GM19467 (cell line): ENCODE data around the gene ITGB4.

Experiments
- ATAC-seq: cut with Tn5 transposase; IDR thresholded peaks from one replicate; pipeline ENCODE4 v1.9.1; 2021; ENCODE audit warnings: mild to moderate bottlenecking, moderate library complexity; ENCODE audit not compliant: unreplicated experiment

The ITGB4 gene

DNA sequence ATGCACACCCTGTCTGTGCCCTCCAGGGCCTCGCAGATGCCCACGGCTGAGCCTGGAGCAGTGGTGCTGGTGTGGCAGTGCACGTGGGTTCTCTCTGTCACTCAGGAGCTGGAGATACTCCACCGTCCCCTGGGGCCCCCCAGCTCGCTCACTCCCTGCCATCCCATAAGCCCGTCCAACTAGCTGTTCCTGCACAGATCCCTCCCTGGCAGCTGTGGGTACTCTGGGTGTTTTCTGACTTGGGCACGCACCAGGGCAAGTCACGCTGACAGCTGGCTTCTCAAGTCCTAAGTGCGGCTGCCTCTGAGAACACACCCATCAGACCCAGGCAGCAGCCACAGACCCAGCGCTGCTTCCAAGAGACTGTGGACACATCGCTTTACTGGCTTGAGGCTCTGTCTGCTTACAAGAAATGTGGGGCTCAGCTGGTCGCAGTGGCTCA, 25.4 kb upstream of the ITGB4 start:
- no peak for ATAC-seq

DNA sequence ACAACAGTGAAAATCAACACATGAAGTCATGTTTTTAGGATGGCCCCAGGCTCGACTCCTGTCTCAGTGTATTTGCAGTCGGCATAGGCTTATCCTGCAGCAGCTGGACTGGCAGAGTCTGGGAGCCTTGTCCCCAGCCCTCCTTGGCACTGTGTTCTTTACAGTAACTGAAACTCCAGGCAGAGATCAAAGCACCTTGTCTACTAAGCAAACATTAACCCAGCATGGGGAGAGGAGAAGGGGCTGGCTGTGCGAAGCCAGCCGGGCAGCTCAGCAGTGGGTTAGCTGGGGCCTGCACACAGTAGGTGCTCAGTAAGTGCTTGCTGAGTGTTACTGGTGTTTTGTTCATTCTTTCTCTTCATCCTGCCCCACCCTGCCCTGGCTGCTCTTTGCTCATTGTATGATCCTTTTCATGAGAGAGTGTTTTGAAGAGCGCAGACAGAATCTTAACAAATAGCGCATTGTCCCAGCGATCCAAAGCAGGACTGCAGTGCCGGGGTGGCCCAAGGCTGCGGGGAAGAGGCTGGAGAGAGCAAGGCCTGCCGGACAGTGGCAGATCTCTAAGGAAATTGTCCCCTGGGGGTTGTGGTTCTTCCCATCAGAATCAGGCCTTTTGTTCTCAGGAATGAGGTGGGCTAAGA, 23.5 kb upstream of the ITGB4 start:
- no peak for ATAC-seq

DNA sequence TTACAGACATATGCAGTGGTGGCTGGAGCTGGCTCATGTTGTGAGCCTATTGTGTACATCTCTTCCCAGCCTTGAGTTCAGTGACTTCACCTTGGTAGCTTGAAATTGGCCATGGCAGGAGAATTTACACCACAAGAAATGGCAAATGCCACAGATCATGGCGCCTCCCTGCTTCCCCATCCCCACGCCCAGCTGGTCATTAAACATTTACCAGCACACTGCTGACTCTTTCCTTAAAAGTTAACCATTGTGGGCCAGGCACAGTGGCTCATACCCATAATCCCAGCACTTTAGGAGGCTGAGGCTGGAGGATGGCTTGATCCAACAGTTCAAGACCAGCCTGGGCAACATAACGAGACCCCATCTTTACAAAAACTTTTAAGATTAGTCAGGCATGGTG, 22.6 kb upstream of the ITGB4 start:
- no peak for ATAC-seq

DNA sequence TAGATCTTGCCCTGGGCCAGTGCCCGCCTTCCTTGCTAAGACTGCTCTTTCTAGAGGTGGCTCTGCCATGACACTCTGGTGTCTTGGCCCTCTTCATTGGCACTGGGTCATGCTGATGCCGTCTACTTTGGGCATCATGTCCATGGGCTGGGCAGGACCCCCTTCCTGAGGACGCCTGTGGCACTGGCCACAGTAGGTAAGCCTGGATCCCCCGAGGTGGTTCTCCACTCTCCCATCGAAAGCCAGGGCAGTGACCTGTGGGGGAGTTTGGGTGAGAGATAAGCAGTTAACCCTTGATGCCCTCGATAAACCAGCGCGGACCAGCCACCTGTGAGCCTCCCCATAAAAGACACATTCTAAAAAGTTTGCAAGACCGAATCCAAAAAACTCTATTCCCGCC, 20.0 kb upstream of the ITGB4 start:
- ATAC-seq: no peak

DNA sequence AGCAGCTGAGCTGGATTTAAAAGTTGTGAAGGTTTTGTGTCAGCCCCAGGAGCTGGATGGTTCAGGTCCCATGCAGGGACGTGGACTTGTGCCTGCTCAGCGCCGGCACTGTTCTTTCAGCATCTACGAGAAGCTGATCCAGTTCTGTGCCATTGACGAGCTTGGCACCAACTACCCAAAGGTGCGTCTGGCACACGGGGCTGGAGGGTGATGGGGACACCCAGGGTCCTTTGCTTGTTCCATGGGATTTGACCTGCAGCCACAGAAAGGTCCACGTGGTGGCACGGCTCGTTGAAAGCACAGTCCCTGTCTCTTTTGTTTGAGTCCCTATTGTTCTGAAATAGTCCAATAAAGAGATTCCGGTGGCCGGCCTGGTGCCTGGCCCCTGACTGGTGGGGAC, 18.1 kb upstream of the ITGB4 start:
- no peak for ATAC-seq

DNA sequence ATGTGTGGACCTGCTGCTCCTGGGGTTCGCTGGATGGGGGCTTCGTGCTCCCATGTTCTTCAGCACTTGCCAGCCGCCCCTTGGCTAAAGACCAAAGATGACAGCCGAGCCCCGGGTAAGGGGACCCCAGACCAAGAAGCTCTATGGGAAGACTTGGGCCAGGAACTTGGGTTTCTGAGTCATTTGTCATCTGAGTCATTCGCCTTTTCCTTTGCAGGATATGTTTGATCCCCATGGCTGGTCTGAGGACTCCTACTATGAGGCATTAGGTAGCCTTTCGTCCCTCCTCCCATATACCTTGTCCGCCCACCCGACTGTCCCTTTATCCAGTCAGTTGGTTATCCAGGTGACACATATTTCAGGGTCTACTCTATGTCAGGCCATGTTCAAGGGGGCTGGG, 17.7 kb upstream of the ITGB4 start:
- no peak for ATAC-seq

DNA sequence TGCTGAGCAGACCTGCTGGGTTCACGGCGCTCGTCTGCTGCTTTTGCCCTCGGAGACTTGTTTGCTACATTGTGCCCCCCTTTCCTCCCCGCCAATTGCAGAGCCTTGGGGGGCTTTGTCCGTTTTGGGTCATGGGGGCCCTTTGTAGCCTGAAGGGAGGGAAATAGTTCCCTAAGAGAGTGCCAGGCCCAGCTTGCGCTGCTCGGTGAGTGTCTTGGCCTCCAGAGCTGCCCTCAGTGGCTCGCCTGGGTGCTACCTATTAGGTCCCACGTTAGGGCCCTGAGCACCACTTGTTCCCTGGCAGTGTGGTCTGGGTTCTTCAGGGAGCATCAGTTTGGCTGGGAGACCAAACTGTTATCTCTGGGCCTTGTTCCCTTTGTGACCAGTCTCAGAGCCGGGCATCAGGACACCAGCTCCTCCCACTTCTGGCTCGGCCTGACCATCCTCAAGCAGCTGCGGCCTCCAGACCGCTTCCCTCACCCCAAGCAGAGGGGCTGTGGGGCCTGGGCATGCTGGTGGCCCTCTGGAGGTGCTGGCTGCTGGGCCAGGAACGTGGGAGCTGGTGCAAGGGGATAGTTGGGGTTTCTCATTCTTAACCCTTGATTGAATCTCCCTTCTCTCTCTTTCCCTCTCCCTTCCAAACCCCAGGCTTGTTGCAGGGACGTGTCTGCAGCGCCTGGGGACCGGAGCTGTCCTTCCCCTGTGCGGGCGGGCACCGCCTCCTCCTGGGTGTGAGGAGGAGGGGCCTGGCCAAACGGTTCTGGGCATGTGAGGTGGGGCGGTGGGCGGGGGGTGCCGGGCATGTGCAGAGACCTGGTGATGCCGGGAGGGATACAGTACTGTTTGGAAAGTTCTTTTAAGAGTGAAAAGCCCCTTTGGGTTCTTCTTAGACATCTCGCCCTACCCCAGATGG, 16.0 kb upstream of the ITGB4 start:
- ATAC-seq: no peak

DNA sequence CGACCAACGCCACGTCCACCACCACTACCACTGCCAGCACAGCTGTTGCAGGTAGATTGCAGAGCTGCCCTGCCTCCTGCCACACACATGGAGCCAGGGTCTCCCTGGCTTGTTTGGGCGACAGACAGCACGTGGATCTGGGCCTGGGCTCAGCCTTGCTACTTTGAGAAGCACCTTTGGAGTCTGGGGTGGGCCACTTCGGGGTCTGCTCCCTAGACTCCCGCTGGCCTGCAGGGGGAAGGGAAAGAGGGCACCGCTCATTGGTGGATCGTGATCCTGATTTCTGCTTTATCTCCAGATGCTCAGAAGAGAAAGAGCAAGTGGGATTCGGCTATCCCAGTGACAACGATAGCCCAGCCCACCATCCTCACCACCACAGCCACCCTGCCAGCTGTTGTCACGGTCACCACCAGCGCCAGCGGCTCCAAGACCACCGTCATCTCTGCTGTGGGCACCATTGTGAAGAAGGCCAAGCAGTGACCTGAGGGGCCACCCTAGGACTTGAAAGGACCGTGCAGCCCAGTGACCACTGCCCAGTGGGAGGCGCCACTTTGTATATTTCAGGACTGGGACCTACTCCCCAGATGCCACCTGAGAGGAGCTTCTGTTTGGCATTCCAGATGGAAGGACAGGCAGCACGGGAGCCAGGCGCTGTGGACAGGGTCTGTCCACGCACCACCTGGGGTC, 15.1 kb upstream of the ITGB4 start:
- ATAC-seq: no peak

DNA sequence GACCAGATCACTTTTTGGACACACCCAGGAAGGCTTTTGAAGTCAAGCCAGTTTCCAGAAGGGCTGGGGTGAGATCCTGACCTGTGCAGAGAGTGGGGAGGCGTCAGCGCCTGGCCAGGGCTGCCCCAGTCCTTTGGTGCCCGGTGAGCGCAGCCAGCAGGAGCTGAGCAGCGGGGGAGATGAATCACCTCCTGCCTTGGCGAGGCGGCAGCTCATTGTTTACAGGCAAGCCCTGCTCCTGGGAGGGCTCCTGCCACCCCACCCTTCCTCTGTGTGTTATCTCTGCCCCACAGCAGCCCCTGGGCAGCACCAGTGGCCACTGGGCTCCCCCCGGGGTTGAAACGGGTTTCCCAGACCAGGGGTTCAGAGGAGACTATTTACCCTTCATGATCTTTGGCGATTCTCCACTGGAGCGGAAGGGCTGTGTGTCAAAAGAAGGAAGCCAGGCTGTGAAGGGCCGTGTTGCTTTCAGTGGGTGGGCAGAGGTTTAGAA, 14.1 kb upstream of the ITGB4 start:
- ATAC-seq: no peak

DNA sequence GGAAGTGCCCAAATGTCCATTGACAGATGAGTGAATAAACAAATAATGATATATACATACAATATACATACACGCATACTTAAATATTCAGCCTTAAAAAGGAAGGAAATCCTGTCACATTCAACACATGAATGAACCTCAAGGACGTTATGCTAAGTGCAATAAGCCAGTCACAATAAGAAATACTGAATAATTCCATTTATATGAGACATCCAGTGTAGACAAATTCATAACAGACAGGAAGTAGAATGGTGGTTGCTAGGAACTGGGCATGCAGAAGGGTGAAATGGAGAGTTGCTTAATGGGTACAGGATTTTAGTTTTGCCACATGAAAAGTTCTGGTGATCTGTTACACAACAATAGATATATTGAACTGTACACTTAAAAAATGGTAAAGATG, 8.8 kb upstream of the ITGB4 start:
- no peak for ATAC-seq

DNA sequence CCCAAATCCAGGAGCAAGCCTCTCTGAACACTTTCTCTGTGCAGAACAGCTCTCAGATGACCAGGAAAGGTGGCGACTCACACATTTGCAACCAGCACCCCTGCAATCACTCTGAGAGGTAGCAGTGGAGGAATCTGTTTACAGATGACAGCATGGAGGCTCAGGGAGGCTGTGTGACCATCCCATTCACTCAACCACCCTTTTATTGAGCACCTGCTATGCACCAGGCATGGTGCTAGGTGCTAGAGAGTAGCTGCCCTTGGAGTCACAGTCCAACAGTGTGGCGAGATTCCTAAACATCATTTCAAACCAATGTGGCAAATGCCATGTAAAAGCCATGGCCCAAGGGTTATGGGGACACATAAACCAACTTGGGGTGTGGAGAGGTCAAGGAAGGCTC, 1.5 kb upstream of the ITGB4 start:
- ATAC-seq: no peak

DNA sequence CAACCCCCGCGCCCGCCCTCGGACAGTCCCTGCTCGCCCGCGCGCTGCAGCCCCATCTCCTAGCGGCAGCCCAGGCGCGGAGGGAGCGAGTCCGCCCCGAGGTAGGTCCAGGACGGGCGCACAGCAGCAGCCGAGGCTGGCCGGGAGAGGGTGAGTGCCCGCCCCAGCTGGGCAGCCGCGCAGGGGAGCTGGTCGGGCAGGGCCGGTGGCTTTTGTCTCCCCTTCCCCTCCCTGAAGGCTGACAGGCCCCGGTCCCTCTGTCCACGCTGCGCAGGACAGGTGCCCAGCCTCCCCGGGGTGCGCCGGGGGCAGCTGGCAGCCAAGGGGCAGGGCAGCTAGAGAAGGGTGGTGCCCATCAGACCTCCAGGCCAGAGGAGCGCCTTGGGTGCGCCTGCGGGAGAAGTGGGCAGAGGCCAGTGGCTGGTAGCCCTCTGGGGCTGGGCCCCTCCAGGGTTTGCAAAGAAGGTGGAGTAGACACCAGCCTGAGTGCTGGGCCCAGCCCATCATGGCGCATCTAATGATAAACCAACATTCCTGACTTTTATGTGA, 278 bp downstream of the ITGB4 start:
- no peak for ATAC-seq

DNA sequence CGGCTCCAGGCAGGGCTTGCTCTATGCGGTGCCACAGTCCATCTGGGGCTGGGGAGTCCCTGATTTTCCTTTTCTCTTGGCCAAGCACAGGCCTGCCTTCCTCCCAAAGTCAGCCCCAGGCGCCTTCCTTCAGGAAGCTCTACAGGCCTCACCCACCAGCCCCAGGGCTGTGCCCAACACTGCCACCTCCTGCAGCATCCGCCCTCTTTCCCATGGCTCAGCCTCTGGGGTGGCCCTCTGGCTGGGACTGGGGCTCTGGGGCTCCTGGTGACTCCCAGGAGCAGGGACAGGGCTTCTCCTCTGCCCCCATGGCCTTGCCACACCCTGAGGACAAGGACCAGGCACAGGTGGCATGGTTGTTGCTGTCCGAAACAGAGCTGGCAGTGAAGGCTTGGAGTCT, 817 bp downstream of the ITGB4 start:
- ATAC-seq: no peak

DNA sequence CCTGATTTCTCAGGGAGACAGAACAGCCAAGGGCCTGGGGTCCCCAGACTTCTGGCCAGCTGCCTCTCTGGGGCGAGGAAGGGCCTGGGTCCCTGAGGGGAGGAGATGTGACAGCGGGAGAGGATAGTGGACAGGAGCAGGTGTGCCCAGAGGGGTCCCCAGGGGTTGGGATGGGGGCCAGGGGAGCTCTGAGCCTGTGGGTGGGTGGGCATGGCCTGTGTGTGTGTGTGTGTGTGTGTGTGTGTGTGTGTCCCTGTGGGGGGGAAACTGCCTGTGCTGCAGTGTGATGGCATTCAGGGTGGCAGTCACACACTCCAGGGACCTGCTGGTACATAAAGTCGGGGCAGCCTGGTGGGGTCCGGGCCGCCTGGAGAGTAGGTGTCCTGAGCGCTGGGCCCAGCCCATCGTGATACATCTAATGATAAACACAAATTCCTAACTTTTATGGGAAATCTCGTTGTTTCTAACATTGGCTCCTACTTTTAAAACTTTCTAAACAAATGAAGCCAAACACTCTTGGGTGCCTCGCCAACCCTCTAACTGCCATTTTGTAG, 1.4 kb downstream of the ITGB4 start:
- no peak for ATAC-seq

DNA sequence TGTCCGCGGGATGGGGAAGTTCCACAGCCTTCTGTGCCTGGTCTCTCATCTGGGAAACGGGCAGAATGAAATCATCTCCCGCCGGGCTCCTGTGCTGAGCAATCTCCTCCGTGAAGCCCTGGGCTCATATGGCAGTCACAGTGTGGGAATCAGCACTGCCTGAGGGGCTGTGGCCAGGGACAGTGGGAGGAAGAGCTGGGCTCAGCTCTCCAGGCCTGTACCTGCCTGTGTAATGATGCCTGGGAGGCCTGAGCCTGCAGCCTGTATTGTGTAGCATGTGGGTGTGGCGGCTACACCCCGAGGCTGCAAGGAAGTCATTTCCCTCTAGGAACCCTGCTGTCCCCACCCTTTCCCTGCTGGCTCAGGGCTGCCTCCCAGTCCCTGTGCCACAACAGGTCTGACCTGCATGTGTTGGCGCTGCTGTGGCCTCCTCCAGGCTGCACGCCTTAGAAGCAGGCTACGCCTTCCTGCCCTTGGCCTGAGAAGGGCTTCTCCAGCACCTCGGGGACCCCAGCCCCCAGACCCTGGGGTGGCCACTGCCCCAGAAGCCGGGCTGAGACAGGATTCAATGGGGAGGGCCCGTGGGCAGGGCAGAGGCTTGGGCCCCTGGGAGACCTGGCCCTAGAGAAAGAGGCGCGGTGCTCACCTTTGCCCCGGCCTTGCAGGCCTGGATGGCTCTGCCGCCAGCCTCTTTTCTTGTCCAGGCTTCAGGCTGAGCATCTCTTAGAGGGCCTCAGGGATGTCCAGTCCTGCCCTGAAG, 2.1 kb downstream of the ITGB4 start:
- ATAC-seq: no peak

DNA sequence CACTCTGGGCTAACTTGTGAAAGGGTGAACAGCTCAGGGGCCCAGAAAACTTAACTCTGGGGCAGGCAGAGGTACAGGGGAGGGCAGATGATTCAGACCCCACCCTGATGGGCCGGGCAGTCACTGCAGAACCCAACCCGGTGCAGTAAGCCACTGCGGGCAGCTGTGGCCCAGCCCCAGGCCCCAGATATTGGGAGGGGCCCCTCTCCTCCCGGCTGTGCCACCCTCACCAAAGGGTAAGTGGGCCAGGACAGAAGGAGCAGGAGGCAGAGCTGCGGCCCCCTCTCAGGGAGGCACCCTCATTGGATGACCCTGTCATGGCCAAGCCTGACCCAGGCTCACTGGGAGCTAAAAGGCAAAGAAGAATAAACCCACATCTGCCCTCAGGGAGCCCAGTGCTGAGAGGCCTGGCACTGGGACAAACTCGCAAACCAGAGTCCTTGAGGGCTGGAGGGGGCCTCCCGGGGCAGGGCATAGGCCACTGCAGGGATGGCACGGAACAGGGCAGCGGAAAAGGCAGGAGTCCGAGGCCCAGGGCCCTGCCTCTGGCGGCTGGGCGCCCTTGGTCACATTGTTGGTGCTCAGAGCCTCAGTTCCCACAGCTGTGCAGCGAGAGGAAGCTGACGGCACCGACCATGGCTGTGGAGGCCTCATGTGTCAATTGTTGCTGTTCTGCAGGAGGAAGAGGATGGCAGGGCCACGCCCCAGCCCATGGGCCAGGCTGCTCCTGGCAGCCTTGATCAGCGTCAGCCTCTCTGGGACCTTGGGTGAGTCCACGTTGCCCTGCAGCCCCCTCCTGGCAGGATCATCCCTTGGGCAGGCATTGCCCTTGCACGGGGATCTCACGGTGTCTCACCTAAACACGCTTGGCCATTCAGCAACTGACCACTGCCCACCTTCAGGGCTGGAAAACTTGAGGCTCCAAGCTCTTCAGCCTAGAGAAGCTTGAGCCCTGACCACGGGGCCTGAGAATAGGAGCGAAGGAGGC, 3.1 kb downstream of the ITGB4 start:
- no peak for ATAC-seq

DNA sequence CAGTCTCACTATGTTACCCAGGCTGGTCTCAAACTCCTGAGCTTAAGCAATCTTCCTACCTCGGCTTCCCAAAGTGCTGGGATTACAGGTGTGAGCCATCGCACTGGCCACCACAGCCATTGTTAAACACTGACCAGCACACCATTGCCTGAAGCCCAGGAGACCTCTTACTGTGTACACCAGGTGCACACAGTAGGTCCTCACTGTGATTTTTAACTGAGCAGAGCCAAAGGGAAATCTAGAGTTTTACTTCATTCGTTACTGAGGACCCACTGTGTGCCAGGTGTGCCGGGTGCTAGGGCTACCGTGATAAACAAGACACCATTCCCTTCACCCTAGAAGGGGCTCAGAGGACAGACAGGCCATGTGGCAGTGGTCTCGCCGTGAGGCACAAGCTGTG, 4.2 kb downstream of the ITGB4 start:
- no peak for ATAC-seq

DNA sequence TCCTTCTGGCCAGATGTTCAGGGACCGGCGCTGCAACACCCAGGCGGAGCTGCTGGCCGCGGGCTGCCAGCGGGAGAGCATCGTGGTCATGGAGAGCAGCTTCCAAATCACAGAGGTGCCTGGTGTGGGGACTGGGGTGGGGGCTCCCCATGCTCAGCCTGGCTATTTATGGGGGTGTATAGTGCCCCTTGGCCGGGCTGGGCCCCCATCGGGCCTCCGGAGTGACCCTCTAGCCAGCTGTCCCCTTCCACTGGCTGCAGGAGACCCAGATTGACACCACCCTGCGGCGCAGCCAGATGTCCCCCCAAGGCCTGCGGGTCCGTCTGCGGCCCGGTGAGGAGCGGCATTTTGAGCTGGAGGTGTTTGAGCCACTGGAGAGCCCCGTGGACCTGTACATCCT, 6.1 kb downstream of the ITGB4 start:
- ATAC-seq: no peak

DNA sequence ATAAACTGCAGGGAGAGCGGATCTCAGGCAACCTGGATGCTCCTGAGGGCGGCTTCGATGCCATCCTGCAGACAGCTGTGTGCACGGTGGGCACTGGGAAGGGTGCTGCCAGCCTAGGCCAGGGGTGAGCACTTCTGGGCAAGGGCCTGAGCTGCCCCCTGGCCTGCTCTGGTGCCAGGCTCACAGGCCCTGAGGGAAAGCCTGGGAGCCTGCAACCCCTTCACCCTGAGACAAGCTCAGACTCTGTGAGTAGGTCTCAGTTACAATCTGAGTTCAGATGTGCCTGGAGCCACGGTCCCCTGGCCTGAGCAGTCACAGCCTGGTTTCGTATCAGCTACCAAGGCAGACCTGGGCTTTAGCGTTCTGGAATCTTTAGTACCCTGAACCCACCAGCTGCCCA, 8.1 kb downstream of the ITGB4 start:
- no peak for ATAC-seq
